Kidney tubule cell (primary cell): ENCODE results near the gene PPARG.
A peak's percentile ranks its signal among the peaks of the same experiment; 100 is the strongest.
"Not testable (repeated sequence)": the region's sequence is repeated elsewhere in the genome, so short reads cannot be mapped to it uniquely, and the experiment has no call there.

Experiments
- DNase-seq: peaks from one replicate; pipeline ENCODE4 v3.0.0-alpha.2; 2018; ENCODE audit warnings: low spot score

PPARG gene

GRCh38 chr3:12444582-12445471, 156.0 kb downstream of the PPARG start:
- DNase-seq, result peak; percentile 84

- no peak for DNase-seq
These were observed 156.8 kb downstream of the PPARG start for GRCh38 chr3:12445523-12446240.

GRCh38 chr3:12446298-12446697, 157.4 kb downstream of the PPARG start:
- DNase-seq, result no peak

- DNase-seq, result no peak
These were observed 158.2 kb downstream of the PPARG start for GRCh38 chr3:12447075-12447474.

- not testable (repeated sequence) for DNase-seq
These were observed 159.7 kb downstream of the PPARG start for GRCh38 chr3:12448404-12449202.

GRCh38 chr3:12449889-12450682, 161.2 kb downstream of the PPARG start:
- no peak for DNase-seq

GRCh38 chr3:12451481-12451880, 162.6 kb downstream of the PPARG start:
- DNase-seq, result no peak

GRCh38 chr3:12451960-12452359, 163.1 kb downstream of the PPARG start:
- DNase-seq, result no peak

- no peak for DNase-seq
These were observed 163.8 kb downstream of the PPARG start for GRCh38 chr3:12452361-12453330.

GRCh38 chr3:12454076-12454815, 165.4 kb downstream of the PPARG start:
- peak; percentile 7 for DNase-seq

GRCh38 chr3:12454816-12455121, 165.9 kb downstream of the PPARG start:
- DNase-seq, result no peak

- DNase-seq, result no peak
These were observed 166.9 kb downstream of the PPARG start for GRCh38 chr3:12455740-12456139.

- no peak for DNase-seq
These were observed 167.6 kb downstream of the PPARG start for GRCh38 chr3:12456441-12456840.

GRCh38 chr3:12457380-12457779, 168.5 kb downstream of the PPARG start:
- DNase-seq, result not testable (repeated sequence)

GRCh38 chr3:12458901-12459300, 170.0 kb downstream of the PPARG start:
- DNase-seq, result no peak

GRCh38 chr3:12460127-12460526, 171.3 kb downstream of the PPARG start:
- no peak for DNase-seq

- no peak for DNase-seq
These were observed 172.3 kb downstream of the PPARG start for GRCh38 chr3:12461097-12461649.

- DNase-seq, result no peak
These were observed 173.5 kb downstream of the PPARG start for GRCh38 chr3:12462159-12462947.

- DNase-seq, result no peak
These were observed 174.8 kb downstream of the PPARG start for GRCh38 chr3:12463686-12464085.
